A549 (cell line): ENCODE results near the gene CXCR5. TPM values are rescaled to one million over a fixed set of nuclear protein-coding genes. Genes with fewer than 3 reads are reported as not detected.
A peak's percentile ranks its signal among the peaks of the same experiment; 100 is the strongest.

Source experiments
- ATAC-seq, 2 experiments: fragments of 200-7000 bp in 1 of 2; fragments of >200 bp in 1 of 2; cut with Nextera tagmentation in 1 of 2; cut with Tn5 transposase in 1 of 2; 3 replicates each; pipeline versions ENCODE4 v1.8.0 to v1.9.1; 2018 to 2020; ENCODE audit warnings: mild to moderate bottlenecking in 1 of 2, moderate library complexity in 1 of 2
- CTCF ChIA-PET: fragments of 300-600 bp; sonication (Branson Sonifier 250); formaldehyde crosslinking; extraction: SDS; loops from one replicate; lab custom pipeline; 2021; ENCODE audit warnings: antibody characterized with exemption, inconsistent platforms; lab: Yijun Ruan, JAX
- POLR2A ChIA-PET: fragments of 350-600 bp; formaldehyde crosslinking; extraction: SDS; loops from one replicate; lab custom pipeline; 2021; ENCODE audit warnings: antibody characterized with exemption, inconsistent platforms; lab: Yijun Ruan, JAX
- DNase-seq, 2 experiments: peaks; one replicate each; pipeline versions ENCODE4 v3.0.0 to v3.0.0-alpha.2; 2011 to 2016; ENCODE audit warnings: low read depth in 1 of 2, low spot score in 1 of 2
- FAIRE-seq: peaks from 2 replicates; lab custom pipeline; 2011; peaks lifted over from hg19 to GRCh38; lab: Jason Lieb, UNC
- H3K27ac ChIP-seq, 2 experiments: fragments of >200 bp; sonication (Bioruptor Twin); formaldehyde crosslinking; 3 replicates each; pipeline ENCODE4 v1.5.1; 2016 to 2017
- H3K4me1 ChIP-seq: fragments of >200 bp; sonication (Bioruptor Twin); formaldehyde crosslinking; 3 replicates; pipeline ENCODE4 v1.6.1; 2016
- H3K4me2 ChIP-seq: fragments of >200 bp; sonication (Bioruptor Twin); formaldehyde crosslinking; 3 replicates; pipeline ENCODE4 v1.6.1; 2016
- H3K4me3 ChIP-seq: fragments of >200 bp; sonication (Bioruptor Twin); formaldehyde crosslinking; 3 replicates; pipeline ENCODE4 v1.5.1; 2016
- H3K9me3 ChIP-seq: fragments of >200 bp; sonication (Bioruptor Twin); formaldehyde crosslinking; 3 replicates; pipeline ENCODE4 v1.6.1; 2016
- ATOH8 ChIP-seq: fragments of 250-450 bp; sonication (Bioruptor Pico); IDR thresholded peaks from 2 replicates; pipeline ENCODE4 v1.5.0; 2020; ENCODE audit warnings: low read depth, mild to moderate bottlenecking, moderate library complexity
- CEBPB ChIP-seq, 2 experiments: fragments of >200 bp in 1 of 2; sonication (Bioruptor Twin) in 1 of 2; formaldehyde crosslinking in 1 of 2; IDR thresholded peaks; 2 replicates each; pipeline ENCODE4 v1.6.1; 2012 to 2016
- CHD2 ChIP-seq: fragments of 150-350 bp; IDR thresholded peaks from 2 replicates; pipeline ENCODE4 v1.6.1; 2014; ENCODE audit warnings: low read length; ENCODE audit not compliant: partially characterized antibody
- E2F6 ChIP-seq: IDR thresholded peaks from 2 replicates; pipeline ENCODE4 v1.6.1; 2012; ENCODE audit warnings: low read depth, borderline replicate concordance
- EHF ChIP-seq: fragments of 250-450 bp; sonication (Bioruptor Pico); IDR thresholded peaks from 2 replicates; pipeline ENCODE4 v1.5.0; 2020; ENCODE audit warnings: mild to moderate bottlenecking
- EHMT2 ChIP-seq: fragments of 200-600 bp; sonication (generic); IDR thresholded peaks from 2 replicates; pipeline ENCODE4 v1.6.1; 2016; ENCODE audit warnings: antibody characterized with exemption, low read depth, mild to moderate bottlenecking, moderate library complexity
- FOSL2 ChIP-seq, 2 experiments: fragments of 450-650 bp in 1 of 2; fragments of >200 bp in 1 of 2; sonication (Bioruptor Twin) in 1 of 2; formaldehyde crosslinking; IDR thresholded peaks; 2 replicates each; pipeline versions ENCODE4 v1.5.0 to v1.6.1; 2016 to 2020; ENCODE audit warnings: mild to moderate bottlenecking in 1 of 2, moderate library complexity in 1 of 2
- HDAC2 ChIP-seq: fragments of 200-600 bp; sonication (generic); IDR thresholded peaks from 2 replicates; pipeline ENCODE4 v1.6.1; 2016
- HES2 ChIP-seq: fragments of >200 bp; sonication (Bioruptor Twin); formaldehyde crosslinking; IDR thresholded peaks from 2 replicates; pipeline ENCODE4 v1.6.1; 2016
- HMGXB4 ChIP-seq: fragments of 250-450 bp; sonication (Bioruptor Pico); IDR thresholded peaks from 2 replicates; pipeline ENCODE4 v1.5.0; 2021; ENCODE audit warnings: mild to moderate bottlenecking, moderate library complexity, borderline replicate concordance
- HOXA7 ChIP-seq: fragments of 250-450 bp; sonication (Bioruptor Pico); IDR thresholded peaks from 2 replicates; pipeline ENCODE4 v1.5.0; 2020; ENCODE audit warnings: mild to moderate bottlenecking, moderate library complexity
- JUN ChIP-seq, 2 experiments: fragments of >200 bp; sonication (Bioruptor Twin); formaldehyde crosslinking; IDR thresholded peaks; 2 replicates in 1 of 2; 3 replicates in 1 of 2; pipeline ENCODE4 v1.6.1; 2016 to 2017
- KDM1A ChIP-seq: fragments of 200-600 bp; sonication (generic); IDR thresholded peaks from 2 replicates; pipeline ENCODE4 v1.6.1; 2016; ENCODE audit warnings: low read depth, mild to moderate bottlenecking
- MAFK ChIP-seq: fragments of 450-650 bp; IDR thresholded peaks from 2 replicates; pipeline ENCODE4 v1.6.1; 2014; ENCODE audit not compliant: partially characterized antibody
- MAX ChIP-seq: IDR thresholded peaks from 2 replicates; pipeline ENCODE4 v1.6.1; 2012
- RAD21 ChIP-seq, 2 experiments: fragments of >200 bp in 1 of 2; sonication (Bioruptor Twin) in 1 of 2; formaldehyde crosslinking in 1 of 2; IDR thresholded peaks in 1 of 2; conservative IDR thresholded peaks in 1 of 2; 2 replicates in 1 of 2; 3 replicates in 1 of 2; pipeline ENCODE4 v1.6.1; 2012 to 2018; ENCODE audit warnings: inconsistent platforms in 1 of 2
- RCOR1 ChIP-seq: fragments of 150-350 bp; IDR thresholded peaks from 2 replicates; pipeline ENCODE4 v1.6.1; 2014; ENCODE audit warnings: antibody characterized with exemption, low read length, low read depth
- RFX5 ChIP-seq: fragments of 450-650 bp; IDR thresholded peaks from 2 replicates; pipeline ENCODE4 v1.7.1; 2014; ENCODE audit warnings: antibody characterized with exemption, mild to moderate bottlenecking, moderate library complexity
- SMC3 ChIP-seq: fragments of >200 bp; sonication (Bioruptor Twin); formaldehyde crosslinking; IDR thresholded peaks from 3 replicates; pipeline ENCODE4 v1.6.1; 2018; ENCODE audit warnings: inconsistent platforms
- ZC3H11A ChIP-seq: fragments of 450-650 bp; IDR thresholded peaks from 2 replicates; pipeline ENCODE4 v1.6.1; 2014; ENCODE audit warnings: antibody characterized with exemption, mild to moderate bottlenecking
- WGBS: methylation state at CpG from one replicate; pipeline ENCODE4 v1.1.6; 2017; ENCODE audit errors: missing lambda C conversion rate; 5-methylcytosine and 5-hydroxymethylcytosine counted together
- polyA plus RNA-seq, 4 experiments: library from polyadenylated mRNA; depleted of rRNA in 3 of 4; stranded (reverse); fragments of >200 nt; fragmentation: RNase III in 1 of 4; extraction: RNeasy Plus Mini Kit Qiagen cat#74134 plus additional on column Dnase treatment in 1 of 4; gene quantifications; 2 replicates in 3 of 4; 3 replicates in 1 of 4; pipeline ENCODE4 v1.2.3, GENCODE V29; 2011 to 2017

The CXCR5 gene
- polyA plus RNA-seq, 2 of the 4 experiments (the other 2 are of a cell fraction), result 0.04 TPM; not detected in 1

- H3K4me1 ChIP-seq, result peaks cover 24% of the 10 kb centered on the region
- ChIA-PET CTCF (interaction anchor here (0.7 to 1.0 kb wide), 2 partner anchors 18 to 37 kb away, joined by 3 read pairs; partner anchors contain the start of gene BCL9L), POLR2A (interaction anchor here (0.6 kb wide), 1 partner anchor 110 kb away, joined by 5 read pairs; no protein-coding TSS in a partner anchor)
- no peaks in the 10 kb centered on the region for H3K9me3 ChIP-seq
- peak overlapping the region; percentile 85 to 91 for H3K27ac ChIP-seq
- WGBS, result 93% methylated on average over 5 of the region's 5 CpGs
- TF ChIP-seq RAD21 (conservative IDR thresholded peaks at IDR 0.05 in 1 of 2, IDR thresholded peaks at IDR 0.05 in 1 of 2) (no peak), MAFK (no peak), FOSL2 (IDR thresholded peaks at IDR 0.05) (no peak), FOSL2 (CRISPR knock-in tag; IDR thresholded peaks at IDR 0.05) (0 out of 2 replicates have a peak, but pooled peaks have one; percentile 8), RFX5 (no peak), ATOH8 (no peak), HOXA7 (CRISPR knock-in tag) (no peak)
- DNase-seq (no peak), FAIRE-seq (no peak), ATAC-seq (no peak)
- peak overlapping the region; percentile 74 for H3K4me2 ChIP-seq
- no peak overlapping the region for H3K4me3 ChIP-seq
Measured at GRCh38 chr11:118888398-118888797, 4.7 kb downstream of the CXCR5 start.

- no peak for FAIRE-seq
- WGBS, result 92% methylated on average over 3 of the region's 5 CpGs
- Histone ChIP-seq H3K4me3 (no peak overlapping the region), H3K27ac (peak overlapping the region in 1 of 2 experiments; percentile 91; a peak in 2 of 6 replicates), H3K4me1 (peaks cover 24% of the 10 kb centered on the region)
- POLR2A ChIA-PET, result no interaction called here
- no peak for DNase-seq
- TF ChIP-seq EHF (CRISPR knock-in tag) (no peak), ZC3H11A (no peak), MAX (no peak), RCOR1 (no peak), EHMT2 (no peak), SMC3 (no peak), HOXA7 (CRISPR knock-in tag) (no peak), HDAC2 (no peak), CEBPB (IDR thresholded peaks at IDR 0.05) (no peak), JUN (IDR thresholded peaks at IDR 0.05) (no peak), FOSL2 (IDR thresholded peaks at IDR 0.05) (no peak), FOSL2 (CRISPR knock-in tag; IDR thresholded peaks at IDR 0.05) (no peak), E2F6 (no peak)
- TF ChIP-seq, all 56 proteins: peak for 0
- no peaks in the 10 kb centered on the region for H3K9me3 ChIP-seq
- ATAC-seq, result no peak
- CTCF ChIA-PET, result interaction anchor here (1.0 to 1.8 kb wide), 2 partner anchors 16 to 67 kb away, joined by 3 to 6 read pairs; no protein-coding TSS in a partner anchor
- no peak overlapping the region for H3K4me2 ChIP-seq
Measured at GRCh38 chr11:118889797-118890196, 6.1 kb downstream of the CXCR5 start.

- H3K4me2 ChIP-seq, result no peak overlapping the region
- H3K4me1 ChIP-seq, result peaks cover 18% of the 10 kb centered on the region
- H3K27ac ChIP-seq, result no peak overlapping the region
- ChIA-PET POLR2A (no interaction called here), CTCF (interaction anchor here (1.1 to 1.3 kb wide), 2 partner anchors 14 to 38 kb away, joined by 3 to 4 read pairs; no protein-coding TSS in a partner anchor)
- TF ChIP-seq KDM1A (no peak), RCOR1 (no peak), HES2 (no peak), EHMT2 (no peak), HMGXB4 (no peak), CHD2 (no peak)
- no peak for ATAC-seq
- H3K4me3 ChIP-seq, result no peak overlapping the region
- 50% methylated on average over 2 of the region's 4 CpGs for WGBS
- no peaks in the 10 kb centered on the region for H3K9me3 ChIP-seq
- DNase-seq, result no peak
- no peak for FAIRE-seq
Measured at GRCh38 chr11:118892514-118892913, 8.8 kb downstream of the CXCR5 start.
